Activated CD8-positive, alpha-beta memory T cell treated with anti-CD3 and anti-CD28 coated beads for 1 hour (primary cell): ENCODE data around the gene CREB3L2.
"Not testable (repeated sequence)": the region's sequence is repeated elsewhere in the genome, so short reads cannot be mapped to it uniquely, and the experiment has no call there.

Experiments
- DNase-seq, 2 donors: peaks; one replicate each; pipeline ENCODE4 v3.0.0-alpha.2; 2020; ENCODE audit warnings: low read depth in 1 of 2; ENCODE audit errors: extremely low read depth in 1 of 2

Gene CREB3L2

DNA sequence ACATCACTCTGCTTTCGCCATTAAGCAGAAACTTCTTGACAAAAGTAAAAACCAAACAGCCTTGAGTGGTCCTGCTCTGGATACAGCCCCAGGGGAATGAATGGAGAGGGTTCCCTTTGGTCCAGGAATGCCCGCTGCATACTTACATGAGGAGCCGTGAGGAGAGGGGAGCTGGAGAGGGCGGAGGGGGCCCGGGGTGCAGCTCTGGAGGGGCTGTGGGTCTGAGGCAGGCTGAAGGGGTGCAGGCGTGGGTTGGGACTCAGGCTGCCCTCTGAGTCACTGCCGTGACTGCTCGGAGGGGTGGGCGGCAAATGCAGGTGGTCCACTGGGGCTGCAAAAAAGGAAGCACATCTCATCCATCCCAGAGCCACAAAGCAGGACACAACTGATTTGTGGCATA is 93.8 kb downstream of the CREB3L2 start:
- DNase-seq = no peak

DNA sequence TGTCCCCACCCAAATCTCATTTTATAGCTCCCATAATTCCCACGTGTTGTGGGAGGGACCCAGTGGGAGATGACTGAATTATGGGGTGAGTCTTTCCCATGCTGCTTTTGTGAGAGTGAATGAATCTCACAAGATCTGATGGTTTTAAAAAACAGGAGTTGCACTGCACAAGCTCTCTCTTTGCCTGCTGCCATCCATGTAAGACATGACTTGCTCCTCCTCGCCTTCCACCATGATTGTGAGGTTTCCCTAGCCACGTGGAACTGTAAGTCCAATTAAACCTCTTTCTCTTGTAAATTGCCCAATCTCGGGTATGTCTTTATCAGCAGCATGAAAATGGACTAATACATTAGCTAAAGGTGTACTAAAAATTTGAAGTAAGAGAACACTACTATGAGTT is 95.2 kb downstream of the CREB3L2 start:
- not testable (repeated sequence) for DNase-seq

DNA sequence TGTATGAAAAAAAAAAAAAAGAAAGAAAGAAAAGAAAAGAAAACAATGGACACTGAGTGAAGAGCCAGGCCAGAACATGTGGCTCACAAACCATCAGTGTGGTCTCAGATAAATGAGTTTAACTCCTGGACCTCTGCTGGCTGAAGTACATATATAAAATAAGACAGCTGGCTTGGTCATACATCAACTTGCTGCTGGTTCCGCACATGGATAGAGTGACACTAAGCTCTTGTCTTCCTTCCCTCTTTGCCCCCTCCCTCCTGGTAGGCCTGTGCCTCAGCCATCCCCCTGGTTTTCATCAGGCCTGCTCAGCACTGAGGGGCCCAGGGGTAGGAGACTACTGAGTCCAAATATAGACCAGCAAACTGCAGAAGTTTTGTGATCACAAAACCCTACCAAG is 97.1 kb downstream of the CREB3L2 start:
- no peak for DNase-seq

DNA sequence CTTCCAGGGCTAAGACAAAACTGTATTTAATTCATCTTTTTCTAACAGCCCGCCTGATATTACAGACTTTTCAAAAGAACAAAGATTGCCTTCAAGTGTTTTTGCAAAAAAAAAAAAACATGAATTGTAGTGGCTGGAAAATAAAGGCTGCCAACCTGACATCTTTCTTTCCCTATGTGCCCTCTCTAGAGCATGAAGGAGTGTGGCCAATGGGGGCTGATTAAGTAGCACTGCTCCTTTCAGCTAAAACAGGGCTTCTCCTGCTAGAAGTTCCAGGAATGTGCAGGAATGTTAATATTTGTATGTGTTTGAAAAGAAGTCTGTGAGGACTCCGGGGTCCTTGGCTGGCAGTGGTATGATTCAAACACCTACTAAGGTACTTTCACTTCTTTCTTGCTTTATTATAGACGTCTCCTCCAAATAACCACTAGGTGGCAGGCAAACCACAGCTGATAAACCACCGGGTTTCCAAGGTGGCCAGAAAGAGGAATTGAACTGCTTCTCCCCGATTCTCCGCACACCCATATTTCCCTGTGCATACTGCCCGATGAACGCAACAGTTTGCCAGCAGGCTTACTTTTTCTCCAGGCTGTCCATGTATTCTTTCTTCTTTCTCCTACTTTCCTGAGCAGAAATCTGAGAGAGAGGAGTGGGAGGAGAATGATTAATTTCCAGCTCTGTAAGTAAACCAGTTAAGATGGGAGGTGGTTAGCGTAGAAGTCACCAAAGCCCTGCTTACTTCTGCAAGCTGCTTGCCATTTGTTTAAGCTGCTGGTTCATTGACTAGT is 98.3 kb downstream of the CREB3L2 start:
- DNase-seq = peak in 1 of 2 donors; percentile 36

DNA sequence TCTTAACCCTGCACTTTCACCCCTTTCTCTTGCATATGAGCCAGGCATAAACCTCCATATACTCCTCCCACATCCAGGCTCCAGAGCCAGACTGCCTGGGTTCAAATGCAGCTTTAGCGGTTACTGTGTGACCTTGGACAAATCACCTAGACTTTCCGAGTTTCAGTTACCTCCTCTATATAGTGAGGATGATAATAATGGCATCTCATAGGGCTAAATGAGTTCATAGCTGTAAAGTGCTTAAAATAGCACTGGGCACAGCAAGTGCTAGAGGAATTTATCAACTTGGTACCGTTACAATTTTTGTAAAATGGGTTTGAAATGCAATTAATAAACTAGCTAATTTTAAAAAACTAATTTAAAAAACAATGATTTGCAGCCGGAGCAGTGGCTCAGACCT is 101.7 kb downstream of the CREB3L2 start:
- no peak for DNase-seq

DNA sequence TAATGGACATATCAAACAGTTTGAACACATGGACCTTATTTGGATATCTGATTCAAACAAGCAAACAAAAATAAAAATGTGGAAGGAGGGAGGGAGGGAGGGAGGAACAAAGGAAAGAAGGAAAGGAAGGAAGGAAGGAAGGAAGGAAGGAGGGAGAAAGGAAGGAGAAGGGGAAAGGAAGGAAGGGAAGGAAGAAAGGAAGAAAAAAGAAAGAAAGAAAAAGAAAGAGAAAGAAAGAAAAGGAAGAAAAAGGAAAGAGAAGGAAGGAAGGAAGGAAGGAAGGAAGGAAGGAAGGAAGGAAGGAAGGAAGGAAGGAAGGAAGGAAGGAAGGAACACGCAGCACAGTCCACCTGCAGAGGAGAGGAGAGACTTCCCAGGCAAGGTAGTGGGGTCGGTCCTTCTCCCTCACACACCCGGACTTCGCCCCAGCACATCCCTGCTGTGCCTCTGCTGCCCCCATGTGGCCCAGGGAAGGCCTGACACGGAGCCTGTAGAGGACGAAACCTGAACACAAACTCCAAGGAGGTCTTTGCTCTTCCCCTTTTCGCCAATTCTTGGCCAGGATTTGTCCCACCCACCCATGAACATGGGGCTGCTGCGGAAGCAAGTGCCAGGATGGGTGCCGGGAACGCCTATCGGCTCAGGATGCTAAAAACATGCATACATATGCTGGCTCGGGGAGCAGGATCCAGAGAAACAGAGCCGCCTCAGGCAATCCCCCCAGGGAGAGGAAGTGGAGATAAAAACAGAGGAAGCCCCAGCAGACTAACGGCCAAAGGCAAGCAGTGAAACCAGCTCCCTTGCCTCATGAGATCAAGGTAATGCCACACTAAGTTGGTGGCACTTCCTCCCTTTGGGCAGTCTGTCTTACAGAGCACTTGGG is 102.8 kb downstream of the CREB3L2 start:
- DNase-seq = peak; percentile 44 to 66

DNA sequence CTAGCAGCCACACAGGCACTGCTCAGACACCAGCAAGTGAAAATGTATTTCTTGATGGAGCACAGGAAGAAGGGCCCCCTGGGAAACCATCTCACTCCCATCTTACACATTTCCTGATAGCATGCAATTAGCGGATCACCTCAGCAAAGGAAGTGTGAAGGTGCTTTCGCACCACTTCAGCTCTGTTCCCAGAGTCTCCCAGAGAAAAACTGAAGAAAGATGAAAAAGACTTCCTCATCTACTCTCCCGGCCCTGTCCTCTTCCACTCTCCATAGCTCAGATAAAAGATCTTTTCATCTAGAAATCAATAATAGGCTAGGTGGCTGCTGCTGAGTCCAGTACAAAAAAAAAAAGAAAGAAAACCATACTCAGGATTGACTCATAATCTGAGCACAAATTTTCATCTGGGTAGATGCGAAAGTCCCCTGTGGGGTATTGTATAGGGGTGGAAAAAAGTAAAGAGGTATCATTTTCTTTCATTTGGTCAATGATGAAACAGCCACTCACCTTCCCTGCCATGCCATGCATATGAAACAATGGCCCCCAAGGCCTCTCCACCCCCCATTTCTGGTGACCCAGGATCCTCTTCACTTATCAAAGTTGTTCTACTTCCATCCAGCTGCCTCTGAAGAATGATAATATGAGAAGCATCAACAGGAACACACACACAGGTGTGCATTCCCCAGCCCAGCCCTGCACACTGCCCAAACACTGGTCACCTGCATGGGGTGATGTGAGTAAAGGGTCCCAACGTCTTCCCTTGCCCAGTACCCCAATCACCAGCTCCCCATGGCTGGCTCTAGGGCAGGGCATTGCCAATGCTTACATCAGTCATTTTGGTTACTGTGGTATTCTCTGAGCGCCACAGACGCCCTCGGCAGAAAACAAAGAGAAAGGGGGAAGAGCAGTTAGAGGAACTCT is 106.3 kb downstream of the CREB3L2 start:
- no peak for DNase-seq

DNA sequence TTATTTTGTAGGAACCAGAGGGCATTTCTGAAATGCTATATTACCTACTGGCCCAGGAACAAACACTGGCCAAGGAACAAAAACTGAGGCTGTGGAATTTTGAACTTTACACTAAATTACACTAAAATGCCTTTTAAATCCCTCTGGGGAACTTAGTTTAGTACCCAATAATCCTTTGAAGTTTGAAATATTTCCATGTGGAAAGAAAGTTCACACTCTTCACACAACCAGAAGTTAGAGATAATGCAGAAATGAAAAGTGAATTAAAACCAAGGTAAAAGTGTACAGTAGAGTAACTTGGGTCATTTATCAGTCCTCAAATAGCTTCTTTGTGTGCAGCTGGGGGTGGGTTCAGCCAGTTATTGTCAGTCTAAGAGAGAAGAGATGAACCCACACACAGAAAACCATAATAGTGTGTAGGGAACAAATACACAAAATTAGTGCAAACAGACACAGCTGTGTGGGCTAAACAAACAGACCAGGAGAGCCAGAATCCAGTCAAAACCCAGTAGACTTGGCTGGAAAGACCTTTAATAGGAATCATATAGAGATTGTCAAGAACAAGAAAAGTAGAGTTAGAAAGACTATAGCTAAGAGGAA is 108.6 kb downstream of the CREB3L2 start:
- DNase-seq = no peak

DNA sequence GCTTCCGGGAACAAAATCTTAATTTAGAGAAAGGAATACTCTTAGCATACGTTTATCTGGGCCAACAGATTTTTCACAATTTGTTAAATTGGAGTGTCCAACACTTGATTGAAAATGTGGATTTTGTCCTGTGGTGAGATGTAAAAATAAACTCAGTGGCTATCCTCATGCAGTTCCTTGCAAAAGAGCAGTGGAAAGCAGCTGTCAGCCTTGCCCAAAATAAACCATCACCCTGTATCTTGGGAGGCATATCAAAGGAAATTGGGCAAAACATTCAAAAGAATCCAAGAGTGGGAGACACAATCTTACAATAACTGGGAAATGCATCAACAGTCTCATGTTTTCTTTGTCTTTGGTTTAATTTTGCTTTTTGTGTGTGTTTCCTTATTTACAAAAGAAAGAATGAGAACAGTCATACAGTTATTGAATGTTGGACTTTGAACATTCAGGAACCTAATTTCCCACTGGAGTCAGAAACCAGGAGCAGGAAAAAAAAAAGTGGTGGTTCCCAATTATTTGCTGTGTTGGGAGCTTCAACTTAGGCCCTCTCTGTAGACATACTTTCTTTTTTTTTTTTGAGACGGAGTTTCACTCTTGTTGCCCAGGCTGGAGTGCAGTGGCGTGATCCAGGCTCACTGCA is 110.8 kb downstream of the CREB3L2 start:
- no peak for DNase-seq

DNA sequence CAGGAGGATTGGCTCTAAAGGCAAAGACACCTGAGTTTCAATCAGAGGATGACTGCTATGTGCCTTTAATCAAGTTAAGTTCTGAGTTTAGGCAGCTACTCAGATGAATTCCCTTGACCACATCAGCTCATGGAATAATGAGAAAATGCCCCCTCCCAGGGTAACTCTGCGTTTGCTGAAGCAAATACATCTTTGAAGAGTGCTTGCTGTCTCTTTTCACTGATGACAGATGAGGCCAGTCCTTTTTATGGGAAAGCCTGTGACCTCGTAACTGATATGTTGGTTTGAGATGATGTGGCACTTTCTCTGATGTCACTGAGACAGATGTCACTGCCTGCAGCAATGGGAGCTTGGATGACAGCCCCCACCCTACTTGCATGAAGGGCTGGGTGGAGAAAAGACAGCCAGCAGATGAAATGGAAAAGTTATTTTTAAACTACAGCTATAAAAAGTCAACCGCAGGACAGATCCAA is 111.4 kb downstream of the CREB3L2 start:
- DNase-seq = no peak

DNA sequence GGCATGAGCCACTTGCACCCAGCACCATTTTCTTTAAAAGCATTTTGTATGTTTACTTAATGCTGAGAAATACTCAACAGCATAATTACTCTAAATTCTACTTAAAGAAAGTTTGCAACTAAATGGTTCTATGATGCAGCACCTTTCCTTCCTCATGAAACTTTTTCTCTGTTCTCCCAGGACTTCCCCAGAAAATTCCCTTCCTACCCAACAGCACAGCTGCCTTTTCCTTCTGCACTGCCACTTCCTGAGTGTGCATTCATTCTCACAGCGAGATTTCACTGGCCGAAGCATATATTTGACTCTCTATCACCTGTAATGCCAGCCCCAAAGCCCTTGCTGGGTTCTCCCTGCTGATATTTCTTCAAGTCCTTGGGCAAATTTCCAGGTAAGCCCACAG is 113.6 kb downstream of the CREB3L2 start:
- DNase-seq = no peak

DNA sequence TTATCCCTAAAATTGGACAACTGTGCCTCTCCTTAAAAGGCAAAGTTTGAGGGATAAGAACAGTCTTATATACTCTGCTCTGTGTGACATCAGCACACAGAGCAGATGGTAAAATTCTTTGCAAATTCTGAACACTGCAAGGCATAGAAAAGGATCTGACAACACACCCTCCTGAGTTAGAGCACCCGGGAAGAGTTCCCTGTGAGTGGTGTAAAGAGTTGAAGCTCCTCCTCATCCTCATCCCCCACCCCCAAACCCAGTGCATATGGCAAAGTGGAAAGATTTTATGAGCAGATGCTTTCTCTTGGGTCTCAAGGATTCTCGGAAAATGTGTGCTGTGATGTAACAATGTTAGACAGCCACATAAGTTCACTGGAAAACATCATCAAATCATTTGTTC is 115.1 kb downstream of the CREB3L2 start:
- DNase-seq = no peak

DNA sequence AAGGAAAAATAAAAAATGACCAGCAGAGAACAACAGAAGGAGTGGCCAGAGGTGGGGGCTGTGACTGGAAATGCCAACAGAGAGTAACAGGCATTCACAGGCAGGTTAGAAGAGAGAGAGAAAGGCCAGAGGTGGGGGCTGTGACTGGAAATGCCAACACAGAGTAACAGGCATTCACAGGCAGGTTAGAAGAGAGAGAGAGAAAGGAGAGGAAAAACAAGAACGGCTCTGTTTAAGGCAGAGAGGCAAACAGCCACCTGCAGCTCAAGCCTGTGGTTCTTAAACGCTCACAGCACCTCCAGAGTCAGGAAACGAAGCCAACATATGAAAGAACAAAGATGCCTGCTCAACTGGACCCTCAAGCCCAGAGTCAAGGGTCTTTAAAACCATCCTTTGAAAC is 115.6 kb downstream of the CREB3L2 start:
- DNase-seq = no peak

DNA sequence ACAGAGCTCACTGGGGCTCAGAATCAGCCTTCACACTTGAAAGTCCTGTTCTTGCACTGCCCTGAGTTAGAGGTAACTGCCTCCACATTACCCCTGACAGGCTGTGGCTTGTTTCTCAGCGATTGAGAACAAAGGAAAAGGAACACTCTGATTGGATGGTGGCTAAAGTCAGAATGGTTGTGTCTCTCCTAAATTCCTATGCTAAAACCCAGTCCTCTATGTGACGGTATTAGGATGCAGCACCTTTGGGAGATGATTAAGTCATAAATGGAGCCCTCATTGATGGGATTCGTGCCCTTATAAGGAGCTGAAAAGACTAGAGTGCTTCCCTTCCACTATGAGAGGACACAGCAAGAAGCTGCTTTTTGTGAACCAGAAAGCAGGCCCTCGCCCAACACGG is 116.2 kb downstream of the CREB3L2 start:
- no peak for DNase-seq

DNA sequence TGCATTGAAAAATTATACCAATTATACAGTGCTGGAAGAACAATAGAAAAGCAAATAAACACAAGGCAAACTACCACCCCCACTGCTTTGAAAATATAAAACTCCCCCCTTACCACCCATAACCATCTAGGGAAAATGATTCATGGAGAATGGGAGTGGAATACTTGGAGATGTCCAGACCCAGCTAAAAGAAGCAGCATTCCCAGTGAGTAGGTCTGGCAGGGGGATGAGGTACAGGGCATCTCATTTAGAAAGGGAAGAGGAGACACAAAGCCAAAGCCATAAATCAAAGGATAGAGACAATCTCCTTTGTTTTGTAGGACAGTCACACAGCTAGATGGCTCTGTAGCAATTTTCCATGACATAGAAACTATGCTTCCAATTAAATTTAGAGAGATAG is 119.1 kb downstream of the CREB3L2 start:
- DNase-seq = no peak

DNA sequence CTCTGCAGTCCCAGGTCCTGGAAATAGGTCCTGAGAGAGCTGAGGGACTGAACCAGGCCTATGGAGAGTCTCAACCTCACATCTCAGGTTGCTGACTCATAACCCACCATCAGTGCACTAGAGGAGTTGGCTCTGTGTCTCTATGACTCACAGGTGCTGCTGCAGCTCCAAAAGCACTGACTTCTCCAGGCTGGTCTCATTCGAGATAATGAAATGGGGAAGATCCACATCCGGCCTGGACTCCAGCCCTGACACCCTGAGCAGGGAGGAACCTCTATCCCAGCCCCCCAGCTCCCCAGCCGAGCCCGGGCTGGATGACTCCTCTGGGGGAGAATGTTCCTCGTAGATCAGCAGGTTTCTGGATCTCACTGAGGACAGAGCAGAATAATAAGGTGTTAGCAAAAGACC is 119.6 kb downstream of the CREB3L2 start:
- no peak for DNase-seq

DNA sequence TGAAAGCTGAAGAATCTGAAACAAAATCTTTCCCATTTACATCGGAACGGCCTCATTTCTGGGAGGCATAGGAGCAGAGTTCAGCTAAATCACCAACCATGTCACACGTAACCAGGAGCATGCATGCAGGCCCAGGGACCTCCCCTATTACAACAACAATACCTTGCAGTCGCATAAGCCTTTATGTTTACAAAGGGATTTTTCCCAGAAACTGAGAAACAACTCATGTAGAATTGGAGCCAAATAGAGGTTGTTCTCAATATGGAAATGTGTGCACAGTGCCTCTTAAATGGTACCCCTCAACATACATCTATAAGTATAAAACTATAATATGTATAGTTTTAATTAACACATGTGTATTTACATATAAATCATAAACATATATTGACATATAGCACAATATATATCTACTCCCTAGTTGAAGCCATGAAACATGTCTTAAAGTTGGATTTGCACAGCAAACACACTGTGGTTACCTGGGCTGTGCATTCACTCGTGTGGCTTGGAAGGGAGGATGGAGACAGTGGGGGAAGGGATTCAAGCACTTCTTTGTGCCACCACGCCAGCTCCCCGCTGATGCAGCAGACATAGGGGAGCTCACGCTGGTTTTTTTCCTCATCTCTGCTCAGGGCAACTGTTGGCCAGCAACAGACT is 120.2 kb downstream of the CREB3L2 start:
- DNase-seq = no peak

DNA sequence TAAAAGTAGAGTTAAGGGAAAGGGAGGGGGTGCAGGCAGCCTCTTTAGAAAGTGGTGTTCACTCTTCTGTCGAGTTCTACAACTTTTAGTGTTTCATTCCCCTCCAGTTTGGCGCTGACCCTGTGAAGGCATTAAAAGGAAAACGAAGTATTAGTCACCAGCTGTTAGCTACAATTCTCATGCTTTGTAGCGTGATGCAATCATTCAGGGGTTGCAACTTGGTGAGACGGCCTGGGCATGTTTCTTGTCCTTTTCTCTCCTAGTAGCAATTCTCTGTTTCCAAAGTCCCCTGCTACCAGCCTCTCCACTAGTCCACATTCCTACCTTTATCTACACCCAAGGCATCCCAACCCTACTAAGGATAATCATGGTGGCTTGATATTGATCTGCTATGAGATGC is 121.5 kb downstream of the CREB3L2 start:
- DNase-seq = no peak

DNA sequence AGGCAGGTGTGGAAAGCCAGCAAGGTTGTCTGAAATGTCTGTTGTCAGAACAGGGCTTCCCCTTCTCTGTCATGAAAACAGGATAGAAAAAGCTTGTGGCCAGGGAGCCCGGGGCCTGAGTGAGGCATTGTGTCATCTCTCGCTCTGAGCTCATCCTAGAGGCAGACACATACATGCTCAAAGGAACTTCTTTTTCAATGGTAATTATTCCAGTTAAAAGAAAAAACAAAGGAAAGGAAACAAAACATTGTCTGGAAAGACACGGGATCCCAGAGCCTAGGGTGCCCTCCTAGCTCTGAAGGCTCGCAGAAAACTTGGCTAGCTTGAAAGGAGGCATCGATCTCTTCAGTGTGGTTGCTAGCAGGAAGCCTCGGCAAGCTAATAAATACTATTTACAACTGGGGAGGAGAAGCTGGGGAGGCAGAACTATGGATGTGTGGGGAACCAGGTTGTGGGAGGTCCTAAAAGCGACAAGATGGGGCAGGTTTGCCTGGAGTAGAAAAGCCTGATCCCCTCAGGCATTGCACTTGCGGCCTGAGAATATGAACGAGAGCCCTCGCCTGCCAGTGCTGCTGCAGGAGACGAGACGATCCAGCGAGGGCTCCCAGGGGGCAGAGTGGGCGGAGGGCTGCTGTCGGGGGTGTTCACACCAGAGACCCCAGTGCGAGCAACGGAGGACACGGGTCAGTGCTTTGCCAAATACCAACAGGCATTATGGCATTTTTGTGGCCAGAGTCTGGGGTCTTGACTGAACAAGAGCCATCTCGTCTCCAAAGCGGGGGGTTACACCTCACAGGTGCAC is 122.3 kb downstream of the CREB3L2 start:
- DNase-seq = no peak
